GM12892 (cell line): ENCODE measurements around the gene SCUBE2.

Experiments used
- POLR2A ChIP-seq: IDR thresholded peaks from 2 replicates; pipeline ENCODE4 v1.6.1; 2011; ENCODE audit warnings: low read depth, low read length, control low read depth
- POLR2AphosphoS5 ChIP-seq: IDR thresholded peaks from 2 replicates; pipeline ENCODE4 v1.6.1; 2011; ENCODE audit warnings: low read depth, low read length, control low read depth
- TAF1 ChIP-seq: IDR thresholded peaks from 2 replicates; pipeline ENCODE4 v1.6.1; 2011; ENCODE audit warnings: low read depth, mild to moderate bottlenecking, control low read depth, low read length, borderline replicate concordance

- TF ChIP-seq POLR2AphosphoS5 = no peak
- no peak for TF ChIP-seq POLR2A
- TF ChIP-seq TAF1 = no peak
Observed at GRCh38 chr11:9138133-9138453, 46.7 kb upstream of the SCUBE2 start.
